DOHH2 (cell line): ENCODE results near the gene HRK.

ENCODE experiments used
- H3F3A ChIP-seq: fragments of 200-600 bp; sonication (generic), shearing (Covaris generic); 2 replicates; pipeline ENCODE4 v1.6.0; 2016; ENCODE audit warnings: antibody characterized with exemption, mild to moderate bottlenecking; ENCODE audit not compliant: control insufficient read depth, insufficient read depth
- H3K27ac ChIP-seq: fragments of 200-600 bp; sonication (generic); 2 replicates; pipeline ENCODE4 v1.5.1; 2014; ENCODE audit warnings: low read depth, mild to moderate bottlenecking, low read length, moderate library complexity
- H3K27me3 ChIP-seq: fragments of 200-600 bp; sonication (generic); 2 replicates; pipeline ENCODE4 v1.6.1; 2014; ENCODE audit warnings: mild to moderate bottlenecking, low read length, mixed read lengths; ENCODE audit not compliant: control insufficient read depth
- H3K36me3 ChIP-seq: fragments of 200-600 bp; sonication (generic); 2 replicates; pipeline ENCODE4 v1.6.1; 2014; ENCODE audit warnings: mild to moderate bottlenecking, low read length, moderate library complexity, mixed read lengths; ENCODE audit not compliant: control insufficient read depth
- H3K4me1 ChIP-seq: fragments of 200-600 bp; sonication (generic); 2 replicates; pipeline ENCODE4 v1.6.1; 2014; ENCODE audit warnings: mild to moderate bottlenecking, low read length, mixed read lengths; ENCODE audit not compliant: control insufficient read depth
- H3K4me2 ChIP-seq: fragments of 200-600 bp; sonication (generic); 2 replicates; pipeline ENCODE4 v1.6.0; 2014; ENCODE audit warnings: mild to moderate bottlenecking, low read length, moderate library complexity
- H3K4me3 ChIP-seq: fragments of 200-600 bp; sonication (generic); 2 replicates; pipeline ENCODE4 v1.5.1; 2014; ENCODE audit warnings: mild to moderate bottlenecking, low read length, mixed read lengths
- H3K79me2 ChIP-seq: fragments of 200-600 bp; sonication (generic); 2 replicates; pipeline ENCODE4 v1.6.1; 2014; ENCODE audit warnings: mild to moderate bottlenecking, low read length, mixed read lengths; ENCODE audit not compliant: control insufficient read depth
- H3K9me2 ChIP-seq: fragments of 200-600 bp; sonication (generic); replicated peaks from 2 replicates; pipeline ENCODE4 v1.6.1; 2014; ENCODE audit warnings: mild to moderate bottlenecking, low read length, mixed read lengths; ENCODE audit not compliant: control insufficient read depth
- H3K9me3 ChIP-seq: fragments of 200-600 bp; sonication (generic); 2 replicates; pipeline ENCODE4 v1.6.1; 2014; ENCODE audit warnings: antibody characterized with exemption, low read length, mixed read lengths; ENCODE audit not compliant: control insufficient read depth, insufficient read depth
- H4K20me1 ChIP-seq: fragments of 200-600 bp; sonication (generic); 2 replicates; pipeline ENCODE4 v1.6.0; 2014; ENCODE audit warnings: low read depth, mild to moderate bottlenecking, antibody characterized with exemption, low read length, moderate library complexity; ENCODE audit not compliant: control insufficient read depth, insufficient read depth
- CTCF ChIP-seq: fragments of 200-600 bp; sonication (generic); IDR thresholded peaks from one replicate; pipeline ENCODE4 v1.5.1; 2014; ENCODE audit warnings: antibody characterized with exemption, mild to moderate bottlenecking, low read depth, low read length; ENCODE audit not compliant: poor library complexity, severe bottlenecking
- EZH2phosphoT487 ChIP-seq: fragments of 200-600 bp; sonication (generic); IDR thresholded peaks from 2 replicates; pipeline ENCODE4 v1.6.1; 2017; ENCODE audit warnings: borderline replicate concordance, mild to moderate bottlenecking, antibody characterized with exemption, low read length, moderate library complexity, mixed read lengths

HRK gene

GRCh38 chr12:116878567-116879508 is 2.4 kb downstream of the HRK start:
- TF ChIP-seq CTCF (no peak), EZH2phosphoT487 (0 out of 2 replicates have a peak, but pooled peaks have one; percentile 68)
- Histone ChIP-seq H3F3A (peaks cover 9% of the 10 kb centered on the region), H3K4me3 (peak overlapping the region; percentile 99), H4K20me1 (peaks cover 9% of the 10 kb centered on the region), H3K4me1 (peaks cover 65% of the 10 kb centered on the region), H3K9me2 (no peaks in the 10 kb centered on the region), H3K4me2 (peak overlapping the region; percentile 97), H3K27me3 (peaks cover 17% of the 10 kb centered on the region), H3K36me3 (peaks cover 64% of the 10 kb centered on the region), H3K27ac (peak overlapping the region; percentile 66), H3K79me2 (peaks cover 66% of the 10 kb centered on the region), H3K9me3 (no peaks in the 10 kb centered on the region)

GRCh38 chr12:116876151-116876869 is 4.9 kb downstream of the HRK start:
- no peak for TF ChIP-seq CTCF
- no peak for TF ChIP-seq EZH2phosphoT487
- H3K36me3 ChIP-seq: peaks cover 78% of the 10 kb centered on the region
- no peaks in the 10 kb centered on the region for H3K9me2 ChIP-seq
- H3K4me2 ChIP-seq: no peak overlapping the region
- H3K4me1 ChIP-seq: peaks cover 63% of the 10 kb centered on the region
- H3K9me3 ChIP-seq: no peaks in the 10 kb centered on the region
- H3F3A ChIP-seq: no peaks in the 10 kb centered on the region
- no peak overlapping the region for H3K27ac ChIP-seq
- H3K4me3 ChIP-seq: no peak overlapping the region
- H3K27me3 ChIP-seq: 0 out of 2 replicates have a peak, but pooled peaks cover 2% of the 10 kb centered on the region
- peaks cover 9% of the 10 kb centered on the region for H4K20me1 ChIP-seq
- H3K79me2 ChIP-seq: peaks cover 88% of the 10 kb centered on the region

GRCh38 chr12:116874324-116874995 is 6.8 kb downstream of the HRK start:
- TF ChIP-seq EZH2phosphoT487: no peak
- no peak for TF ChIP-seq CTCF
- Histone ChIP-seq H3K4me3 (0 out of 2 replicates have a peak overlapping the region, but pooled peaks have one; percentile 12), H3K79me2 (peaks cover 89% of the 10 kb centered on the region), H4K20me1 (peaks cover 9% of the 10 kb centered on the region), H3K9me2 (no peaks in the 10 kb centered on the region), H3K4me2 (peak overlapping the region; percentile 40), H3K36me3 (peaks cover 80% of the 10 kb centered on the region), H3K4me1 (peaks cover 63% of the 10 kb centered on the region), H3K27me3 (no peaks in the 10 kb centered on the region), H3K27ac (no peak overlapping the region), H3K9me3 (no peaks in the 10 kb centered on the region), H3F3A (no peaks in the 10 kb centered on the region)
